ENCODE data around the gene GBF1.

DNA sequence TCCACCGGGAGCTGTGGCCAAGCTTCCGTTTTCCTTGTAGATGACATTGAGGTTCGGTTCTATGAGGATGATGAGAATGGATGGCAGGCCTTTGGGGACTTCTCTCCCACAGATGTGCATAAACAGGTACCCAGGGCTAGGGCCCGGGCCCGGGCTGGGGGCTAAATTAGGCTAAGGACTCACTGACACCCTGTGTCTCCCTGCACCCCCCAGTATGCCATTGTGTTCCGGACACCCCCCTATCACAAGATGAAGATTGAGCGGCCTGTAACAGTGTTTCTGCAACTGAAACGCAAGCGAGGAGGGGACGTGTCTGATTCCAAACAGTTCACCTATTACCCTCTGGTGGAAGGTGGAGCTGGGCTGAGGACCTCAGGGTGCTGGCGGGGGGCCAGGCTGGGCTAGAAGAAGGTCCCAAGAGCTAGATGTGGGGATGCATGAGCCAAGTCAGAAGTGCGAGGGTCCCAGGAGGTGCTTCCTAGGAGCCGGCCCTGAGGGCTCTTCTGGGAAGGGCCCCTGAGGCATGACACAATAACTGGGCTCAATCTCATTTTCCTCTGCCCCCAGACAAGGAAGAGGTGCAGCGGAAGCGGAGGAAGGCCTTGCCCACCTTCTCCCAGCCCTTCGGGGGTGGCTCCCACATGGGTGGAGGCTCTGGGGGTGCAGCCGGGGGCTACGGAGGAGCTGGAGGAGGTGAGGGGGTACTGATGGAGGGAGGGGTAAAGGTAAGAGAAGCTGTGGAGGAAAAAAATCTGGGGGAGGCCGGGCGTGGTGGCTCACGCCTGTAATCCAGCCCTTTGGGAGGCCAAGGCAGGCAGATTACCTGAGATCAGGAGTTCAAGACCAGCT is 153.1 kb downstream of the GBF1 start:
- TF ChIP-seq POLR2A (IDR thresholded peaks at IDR 0.05) (no peak), POLR2AphosphoS5 (IDR thresholded peaks at IDR 0.05) (no peak)
- TF ChIP-seq, protein P1, sequence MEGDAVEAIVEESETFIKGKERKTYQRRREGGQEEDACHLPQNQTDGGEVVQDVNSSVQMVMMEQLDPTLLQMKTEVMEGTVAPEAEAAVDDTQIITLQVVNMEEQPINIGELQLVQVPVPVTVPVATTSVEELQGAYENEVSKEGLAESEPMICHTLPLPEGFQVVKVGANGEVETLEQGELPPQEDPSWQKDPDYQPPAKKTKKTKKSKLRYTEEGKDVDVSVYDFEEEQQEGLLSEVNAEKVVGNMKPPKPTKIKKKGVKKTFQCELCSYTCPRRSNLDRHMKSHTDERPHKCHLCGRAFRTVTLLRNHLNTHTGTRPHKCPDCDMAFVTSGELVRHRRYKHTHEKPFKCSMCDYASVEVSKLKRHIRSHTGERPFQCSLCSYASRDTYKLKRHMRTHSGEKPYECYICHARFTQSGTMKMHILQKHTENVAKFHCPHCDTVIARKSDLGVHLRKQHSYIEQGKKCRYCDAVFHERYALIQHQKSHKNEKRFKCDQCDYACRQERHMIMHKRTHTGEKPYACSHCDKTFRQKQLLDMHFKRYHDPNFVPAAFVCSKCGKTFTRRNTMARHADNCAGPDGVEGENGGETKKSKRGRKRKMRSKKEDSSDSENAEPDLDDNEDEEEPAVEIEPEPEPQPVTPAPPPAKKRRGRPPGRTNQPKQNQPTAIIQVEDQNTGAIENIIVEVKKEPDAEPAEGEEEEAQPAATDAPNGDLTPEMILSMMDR (IDR thresholded peaks at IDR 0.05), result no peak
